D721Med (cell line): ENCODE results near the gene CFAP61.

Experiments
- DNase-seq: peaks from one replicate; pipeline ENCODE4 v3.0.0; 2011; ENCODE audit warnings: low spot score; ENCODE audit not compliant: insufficient read length
- FAIRE-seq: peaks from 2 replicates; lab custom pipeline; 2011; peaks lifted over from hg19 to GRCh38; lab: Jason Lieb, UNC
- CTCF ChIP-seq: IDR thresholded peaks from 2 replicates; pipeline ENCODE4 v1.5.1; 2012; ENCODE audit warnings: mild to moderate bottlenecking, control low read depth; ENCODE audit not compliant: insufficient read depth; ENCODE audit errors: missing control alignments

Gene CFAP61

GRCh38 chr20:20363434-20363798 is 311.1 kb downstream of the CFAP61 start:
- no peak for TF ChIP-seq CTCF
- FAIRE-seq (no peak), DNase-seq (no peak)

DNA sequence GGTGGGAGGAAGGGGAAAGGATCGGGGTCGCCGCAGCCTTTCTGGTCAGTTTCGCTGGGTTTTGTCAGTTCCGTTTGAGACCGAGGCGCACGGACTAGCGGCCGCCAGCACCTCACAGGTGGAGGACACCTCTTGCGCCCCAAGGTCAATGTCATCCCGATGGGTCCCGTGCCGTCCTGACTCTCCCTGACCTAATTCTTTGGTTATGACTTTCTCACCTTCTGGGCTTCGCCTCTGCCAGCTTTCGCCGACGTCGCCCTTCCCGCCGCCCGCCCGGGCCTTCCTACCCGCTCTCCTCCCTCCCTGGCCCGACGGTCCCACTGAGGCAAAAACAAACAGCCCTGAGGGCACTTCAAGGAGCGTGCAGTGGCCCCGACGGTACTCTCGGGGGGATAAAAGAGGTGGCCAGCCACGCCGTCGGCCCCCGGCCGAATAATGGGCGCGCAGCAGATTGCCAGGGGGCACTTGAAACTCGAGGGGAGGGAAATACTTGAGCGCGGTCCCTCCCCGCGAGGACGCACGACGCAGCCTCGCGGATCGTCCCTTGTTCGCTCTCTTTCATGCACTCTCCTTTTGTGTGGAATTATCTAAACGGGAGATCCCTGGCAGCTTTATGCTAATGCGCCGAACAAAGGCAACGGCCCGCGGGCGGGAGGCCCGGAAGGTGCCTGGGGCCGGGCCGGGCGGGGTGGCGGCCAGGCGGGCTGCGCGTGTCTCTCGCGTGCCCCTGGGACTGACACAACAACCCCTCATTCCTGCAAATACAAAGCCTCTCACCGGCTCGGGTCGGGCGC is 311.7 kb downstream of the CFAP61 start:
- no peak for TF ChIP-seq CTCF
- FAIRE-seq, result no peak

DNA sequence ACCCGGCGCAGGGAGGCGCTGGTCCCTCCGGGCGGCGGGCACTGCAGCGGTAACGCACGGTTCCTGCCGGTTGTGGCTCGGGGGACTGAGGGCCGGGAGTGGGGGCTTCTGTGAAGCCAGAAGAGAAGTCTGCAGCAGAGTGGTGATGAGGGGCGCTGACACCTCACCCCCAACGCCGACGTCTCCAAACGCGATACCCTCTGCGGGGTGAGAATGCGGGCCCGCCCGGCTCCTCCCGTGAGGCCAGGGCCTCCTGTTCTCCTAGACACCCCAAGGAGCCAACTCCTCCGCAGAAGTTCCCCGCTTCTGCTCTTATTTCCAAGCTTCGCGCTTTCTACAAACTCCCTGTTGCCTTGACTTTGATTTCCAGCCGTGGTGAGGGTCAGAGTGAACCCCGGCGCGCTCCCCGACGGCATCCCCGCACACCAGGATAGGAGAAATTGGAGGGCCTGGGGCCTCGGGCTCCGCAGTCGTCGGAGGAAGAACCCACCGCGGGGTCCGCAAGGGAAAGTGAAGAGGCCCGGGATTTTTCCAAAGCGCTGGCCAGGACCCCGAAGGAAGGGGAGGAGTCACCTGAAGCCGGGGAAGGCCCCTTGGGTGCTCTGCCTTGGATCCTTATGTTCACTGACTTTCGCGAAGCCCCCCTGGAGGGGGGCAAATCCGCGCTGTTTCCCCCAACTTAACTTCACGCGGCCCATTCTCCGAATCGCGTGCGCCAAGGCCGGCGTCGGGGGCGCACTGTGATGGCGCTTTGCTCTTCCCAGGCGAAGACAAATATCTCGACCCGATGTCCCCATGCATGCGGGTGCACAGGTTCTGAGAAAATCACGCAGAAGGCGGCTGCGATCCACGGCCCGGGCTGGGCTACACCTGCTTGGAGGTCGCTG is 312.5 kb downstream of the CFAP61 start:
- DNase-seq, result no peak
- no peak for TF ChIP-seq CTCF
- FAIRE-seq, result no peak

More for the DNA sequence above, 311.7 kb downstream of the CFAP61 start:
- no peak for DNase-seq

DNA sequence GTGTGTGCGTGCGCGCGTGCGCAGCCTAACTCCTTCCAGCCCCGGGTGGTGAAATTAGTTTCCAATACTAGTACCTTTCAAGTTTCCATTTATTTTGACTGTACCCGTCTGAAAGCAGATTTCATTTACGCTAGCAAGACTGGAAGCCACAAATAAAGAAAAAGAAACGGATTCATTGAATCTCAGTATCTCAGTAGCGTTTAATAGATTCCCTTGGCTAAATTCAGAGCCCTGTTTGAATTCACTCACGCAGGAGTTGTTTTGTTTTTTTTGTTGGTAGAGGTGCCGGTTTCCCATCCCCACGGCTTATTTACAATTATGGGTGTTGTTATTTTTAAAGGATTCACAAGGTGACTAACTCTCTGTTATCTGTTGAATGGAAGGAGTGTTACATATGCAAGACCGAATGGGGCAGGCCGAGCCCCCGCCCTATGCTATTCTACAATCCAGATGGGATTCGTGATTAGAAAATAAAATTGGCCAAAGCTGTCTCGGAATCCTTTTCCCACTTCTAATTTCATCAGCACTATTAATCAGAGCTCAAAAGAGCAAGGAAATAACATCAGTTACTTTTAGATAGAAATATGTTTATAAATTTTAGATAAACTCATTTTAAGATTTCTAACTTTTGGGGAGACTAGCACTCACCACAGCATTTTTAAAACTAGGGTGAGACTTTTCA is 313.3 kb downstream of the CFAP61 start:
- no peak for DNase-seq
- no peak for TF ChIP-seq CTCF

DNA sequence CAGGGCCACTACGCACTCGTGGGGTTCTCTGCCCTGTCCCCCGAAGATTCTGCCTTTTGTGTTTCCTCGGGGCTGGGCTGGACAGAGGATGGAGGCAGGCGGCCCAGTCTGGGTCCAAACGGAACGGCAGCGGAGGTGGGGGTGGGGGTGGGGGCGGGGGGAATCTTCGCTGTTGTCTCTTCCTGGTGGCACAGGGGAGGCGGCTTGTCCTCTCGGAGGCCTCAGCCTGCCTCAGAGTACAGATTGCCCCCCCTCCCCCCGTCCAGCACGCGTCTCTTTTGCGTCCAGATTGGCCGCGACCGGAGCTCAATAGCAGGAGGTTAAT is 314.2 kb downstream of the CFAP61 start:
- DNase-seq (no peak), FAIRE-seq (no peak)
- TF ChIP-seq CTCF, result no peak

More for the DNA sequence above, 313.3 kb downstream of the CFAP61 start:
- no peak for FAIRE-seq

GRCh38 chr20:20366876-20367574 is 314.7 kb downstream of the CFAP61 start:
- DNase-seq (no peak), FAIRE-seq (no peak)
- no peak for TF ChIP-seq CTCF
